Measurements from ENCODE around the gene FGF4.

- no peak for TF ChIP-seq CTCF (IDR thresholded peaks at IDR 0.05)
- TF ChIP-seq POLR2A (IDR thresholded peaks at IDR 0.05), result no peak
These were observed 25.1 kb upstream of the FGF4 start for GRCh38 chr11:69800278-69800677.
